M059J (cell line): ENCODE measurements around the gene DNAJC5. TPM values are rescaled to one million over a fixed set of nuclear protein-coding genes. Genes with fewer than 3 reads are reported as not detected.
A peak's percentile ranks its signal among the peaks of the same experiment; 100 is the strongest.
"Not testable (repeated sequence)": the region's sequence is repeated elsewhere in the genome, so short reads cannot be mapped to it uniquely, and the experiment has no call there.

ENCODE experiments used
- DNase-seq: peaks from one replicate; pipeline ENCODE4 v3.0.0-alpha.2; 2012; ENCODE audit warnings: low read depth
- total RNA-seq: library from RNA; depleted of rRNA; stranded (reverse); fragments of >200 nt; shearing (Covaris generic); gene quantifications from 2 replicates; pipeline ENCODE4 v1.2.3, GENCODE V29; 2014; rRNA removed

Gene DNAJC5, protein sequence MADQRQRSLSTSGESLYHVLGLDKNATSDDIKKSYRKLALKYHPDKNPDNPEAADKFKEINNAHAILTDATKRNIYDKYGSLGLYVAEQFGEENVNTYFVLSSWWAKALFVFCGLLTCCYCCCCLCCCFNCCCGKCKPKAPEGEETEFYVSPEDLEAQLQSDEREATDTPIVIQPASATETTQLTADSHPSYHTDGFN
- total RNA-seq, result 37.9 and 68.7 TPM in 2 replicates

DNA sequence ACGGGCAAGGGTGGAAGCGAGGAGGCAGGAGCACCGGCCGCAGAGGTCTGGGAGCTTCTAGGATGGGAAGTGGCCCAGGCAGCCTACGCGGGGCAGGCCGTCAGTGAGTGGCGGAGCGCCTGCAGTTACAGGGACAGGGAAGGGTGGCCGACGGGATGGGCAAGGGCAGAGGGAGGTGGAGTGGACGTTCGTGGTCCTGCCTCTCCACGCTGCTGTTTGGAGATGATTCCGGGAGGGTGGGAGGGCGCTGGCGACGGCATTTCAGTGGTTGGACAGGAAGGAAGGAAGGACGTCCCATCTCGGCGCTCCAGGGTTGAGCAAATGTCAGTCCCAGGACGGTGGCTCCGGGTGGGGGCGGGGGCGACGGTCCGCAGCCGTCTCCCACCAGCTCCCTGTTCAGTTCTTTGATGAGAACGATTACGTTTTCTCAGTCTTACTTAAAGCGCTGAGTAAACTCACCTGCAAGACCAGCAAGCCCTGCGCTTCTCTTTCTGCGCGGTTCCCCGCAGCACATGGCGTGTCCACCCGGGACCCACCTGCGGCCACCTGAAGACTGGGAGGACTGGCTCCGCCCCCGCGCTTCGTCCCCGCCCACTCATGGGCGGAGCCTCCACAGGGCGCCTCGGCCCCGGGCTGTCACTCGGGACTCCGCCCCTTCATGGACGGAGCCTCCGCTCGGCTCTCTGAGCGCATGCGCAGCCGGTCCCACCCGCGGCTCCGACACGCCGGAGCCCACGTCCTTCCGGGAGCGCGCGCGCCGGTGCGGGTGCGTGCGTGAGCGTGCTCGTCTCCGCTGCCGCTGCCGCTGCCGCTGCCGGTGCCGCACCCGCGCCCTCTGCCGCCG is at the start of gene DNAJC5:
Gene DNAJC5 (plus strand): TSS at position 769 of the 844 bp plus-strand sequence. CDS start 33,220 bp downstream, outside the sequence.
- DNase-seq, result peak; percentile 94

DNA sequence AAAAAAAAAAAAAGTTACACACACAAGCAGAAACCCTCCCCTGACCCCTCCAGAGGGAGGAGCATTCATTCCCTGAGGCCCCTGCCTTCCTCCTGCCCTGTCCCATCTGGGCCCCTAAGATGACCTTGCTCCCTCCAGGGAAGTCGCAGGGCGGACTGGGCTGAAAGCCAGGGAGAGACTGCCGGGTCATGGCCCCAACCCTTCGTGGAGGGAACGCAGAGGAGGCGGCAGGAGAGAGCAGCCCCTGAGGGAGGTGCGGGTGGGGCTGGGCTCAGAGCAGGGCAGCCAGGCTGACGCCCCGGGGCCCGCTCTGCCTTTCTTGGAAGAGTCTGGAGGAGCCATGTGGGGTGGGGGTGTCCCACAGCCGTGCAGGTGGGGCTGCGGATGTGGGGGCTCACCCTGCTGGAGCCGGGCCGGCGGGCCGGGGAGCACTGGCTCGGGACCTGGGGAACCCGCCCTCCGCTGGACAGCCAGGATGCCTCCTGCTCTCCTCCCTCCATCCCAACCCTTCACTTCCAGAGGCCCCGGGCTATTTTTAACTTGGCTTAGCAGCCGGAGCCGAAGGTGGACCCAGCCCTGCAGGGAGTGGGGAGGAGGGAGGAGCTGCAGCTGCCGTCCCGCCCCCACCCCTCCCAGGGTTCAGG is 48.7 kb upstream of the DNAJC5 start:
- peak; percentile 83 for DNase-seq

DNA sequence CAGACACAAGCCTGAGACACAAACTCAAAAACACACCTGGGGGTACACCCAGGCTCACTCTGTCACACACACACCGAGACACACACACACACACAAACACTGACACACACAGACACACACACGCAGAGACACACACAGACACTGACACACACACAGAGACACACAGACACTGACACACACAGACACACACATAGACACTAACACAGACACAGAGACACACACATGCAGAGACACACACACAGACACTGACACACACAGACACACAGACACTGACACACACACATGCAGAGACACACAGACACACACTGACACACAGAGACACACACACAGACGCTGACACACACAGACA is 48.1 kb upstream of the DNAJC5 start:
- DNase-seq, result no peak

DNA sequence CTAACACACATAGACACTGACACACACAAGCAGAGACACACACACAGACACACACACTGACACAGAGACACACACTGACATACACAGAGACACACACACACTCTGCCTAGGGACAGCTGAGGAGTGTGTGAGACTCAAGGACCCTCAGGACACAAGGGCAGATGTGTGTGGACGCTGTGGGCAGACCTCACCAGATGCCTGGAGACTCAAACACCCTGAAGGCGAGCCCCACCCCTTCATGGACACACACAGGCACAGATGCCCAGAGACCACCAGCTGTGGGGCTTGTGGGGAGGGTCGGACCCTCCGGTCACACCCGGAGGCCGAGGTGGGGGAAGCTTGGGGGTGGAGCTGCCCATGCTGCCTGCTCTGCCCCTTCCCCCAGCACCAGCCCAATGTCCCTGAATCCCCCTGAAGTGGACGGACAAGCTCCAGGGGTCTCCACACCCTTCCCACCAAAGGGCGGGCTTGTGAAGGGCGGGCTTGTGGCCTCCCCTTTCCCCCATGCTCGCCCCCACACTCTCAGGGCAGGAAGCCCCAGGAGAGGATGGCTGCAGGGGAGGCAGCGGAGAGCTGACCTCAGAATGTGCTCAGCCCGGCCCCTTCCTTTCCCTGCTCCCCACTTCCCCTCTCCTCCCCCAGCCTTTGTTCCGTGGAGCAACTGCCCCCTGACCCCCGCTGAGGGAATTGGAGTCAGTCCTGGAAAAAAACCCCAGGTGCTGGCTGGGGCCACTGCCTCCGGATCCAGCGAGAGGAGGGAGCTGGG is 47.5 kb upstream of the DNAJC5 start:
- DNase-seq, result no peak

DNA sequence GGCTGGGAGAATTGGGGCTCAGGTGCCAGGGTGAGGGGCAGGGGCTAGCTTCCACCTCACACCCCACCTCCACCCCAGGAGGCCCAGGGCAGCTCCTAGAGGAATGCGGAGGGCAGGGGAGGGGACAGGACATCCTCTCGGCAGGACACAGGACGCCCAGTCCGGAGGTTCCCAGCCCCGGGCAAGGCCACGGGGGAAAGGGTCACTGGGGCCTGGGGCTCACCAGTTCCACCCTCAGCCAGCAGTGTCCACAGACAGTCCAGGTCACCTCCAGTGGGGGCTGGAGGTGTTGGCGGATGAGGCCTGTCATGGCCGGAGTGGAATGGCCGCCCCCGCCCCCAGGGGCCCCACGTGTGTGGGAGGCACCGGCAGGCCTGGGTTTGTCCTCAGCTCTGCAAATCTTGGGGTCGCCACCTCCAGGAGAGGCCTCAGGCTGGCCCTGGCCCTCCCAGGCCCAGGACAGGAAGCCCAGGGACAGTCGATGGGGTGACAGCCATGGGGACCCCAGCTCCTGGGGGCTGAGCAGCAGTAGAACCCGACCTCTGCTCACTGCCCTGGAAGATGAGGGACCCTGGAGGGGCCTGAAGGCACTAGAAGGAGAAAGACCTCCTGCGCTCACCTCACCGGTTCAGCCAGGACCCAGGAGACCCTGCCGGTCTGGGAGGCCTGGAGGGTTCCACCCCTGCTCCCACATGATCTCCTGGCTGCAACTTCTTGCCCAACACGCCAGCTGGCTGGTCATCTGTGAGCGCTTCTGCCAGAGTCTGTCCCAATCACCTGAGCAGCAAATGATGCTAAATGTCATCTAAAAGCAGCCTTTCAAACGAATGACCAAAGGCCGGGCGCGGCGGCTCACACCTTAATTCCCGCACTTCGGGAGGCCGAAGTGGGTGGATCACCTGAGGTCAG is 46.7 kb upstream of the DNAJC5 start:
- no peak for DNase-seq

DNA sequence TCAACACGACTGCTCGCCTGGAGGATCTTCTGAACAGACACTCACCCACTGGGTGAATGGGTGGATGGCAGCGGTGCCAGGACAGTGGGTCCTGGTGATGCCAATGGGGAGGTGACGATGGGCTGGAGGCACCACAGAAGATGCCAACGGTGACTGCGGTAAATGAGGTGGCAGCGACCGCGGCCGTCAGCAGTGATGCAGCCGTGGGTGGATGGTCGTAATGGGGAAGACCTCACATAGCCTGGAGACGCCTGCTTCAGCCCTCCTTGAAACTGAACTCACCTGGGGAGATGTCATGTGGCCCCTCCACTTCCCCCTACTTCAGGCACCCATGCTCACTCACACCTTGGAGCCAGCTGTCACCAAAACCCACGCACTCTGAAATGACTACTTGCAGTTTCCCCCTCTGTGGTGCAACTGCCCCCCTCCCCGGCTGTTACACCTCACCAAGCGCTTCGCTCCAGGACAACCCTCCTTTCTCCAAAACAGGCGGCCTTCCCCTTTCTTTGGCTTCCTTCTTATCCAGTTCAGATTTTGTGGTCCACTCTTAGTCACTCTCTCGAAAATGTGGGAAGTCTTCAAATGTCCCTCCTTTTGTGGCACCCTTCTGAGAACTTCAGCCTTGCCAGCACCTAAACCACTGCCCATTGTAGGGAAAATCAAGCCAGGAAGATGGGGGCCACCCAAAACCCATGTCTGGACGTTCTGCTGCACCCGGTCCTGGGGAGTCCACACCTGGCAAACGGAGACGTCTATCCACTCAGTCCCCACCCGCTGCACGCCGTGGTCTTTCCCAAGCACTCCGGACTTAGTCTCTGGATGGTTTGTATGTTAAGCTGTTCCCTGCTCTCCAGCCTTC is 44.0 kb upstream of the DNAJC5 start:
- no peak for DNase-seq

DNA sequence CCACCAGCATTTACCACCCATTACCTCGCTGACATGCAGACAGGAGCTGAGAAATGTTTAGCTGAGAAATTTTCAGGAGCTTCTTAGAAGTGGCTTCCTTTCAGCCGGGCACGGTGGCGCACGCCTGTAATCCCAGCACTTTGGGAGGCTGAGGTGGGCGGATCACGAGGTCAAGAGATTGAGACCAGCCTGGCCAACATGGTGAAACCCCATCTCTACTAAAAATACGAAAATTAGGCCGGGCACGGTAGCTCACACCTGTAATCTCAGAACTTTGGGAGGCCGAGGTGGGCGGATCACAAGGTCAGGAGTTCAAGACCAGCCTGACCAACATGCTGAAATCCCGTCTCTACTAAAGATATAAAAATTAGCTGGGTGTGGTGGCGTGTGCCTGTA is 43.4 kb upstream of the DNAJC5 start:
- DNase-seq, result not testable (repeated sequence)

DNA sequence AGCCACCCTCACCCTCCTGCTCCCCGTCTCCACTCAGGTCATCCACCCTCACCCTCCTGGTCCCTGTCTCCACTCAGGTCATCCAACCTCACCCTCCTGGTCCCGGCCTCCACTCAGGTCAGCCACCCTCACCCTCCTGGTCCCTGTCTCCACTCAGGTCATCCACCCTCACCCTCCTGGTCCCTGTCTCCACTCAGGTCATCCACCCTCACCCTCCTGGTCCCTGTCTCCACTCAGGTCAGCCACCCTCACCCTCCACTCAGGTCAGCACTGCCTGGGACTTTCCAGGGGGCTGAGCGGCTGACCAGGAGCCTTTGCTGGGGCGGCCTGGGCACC is 41.2 kb upstream of the DNAJC5 start:
- not testable (repeated sequence) for DNase-seq

DNA sequence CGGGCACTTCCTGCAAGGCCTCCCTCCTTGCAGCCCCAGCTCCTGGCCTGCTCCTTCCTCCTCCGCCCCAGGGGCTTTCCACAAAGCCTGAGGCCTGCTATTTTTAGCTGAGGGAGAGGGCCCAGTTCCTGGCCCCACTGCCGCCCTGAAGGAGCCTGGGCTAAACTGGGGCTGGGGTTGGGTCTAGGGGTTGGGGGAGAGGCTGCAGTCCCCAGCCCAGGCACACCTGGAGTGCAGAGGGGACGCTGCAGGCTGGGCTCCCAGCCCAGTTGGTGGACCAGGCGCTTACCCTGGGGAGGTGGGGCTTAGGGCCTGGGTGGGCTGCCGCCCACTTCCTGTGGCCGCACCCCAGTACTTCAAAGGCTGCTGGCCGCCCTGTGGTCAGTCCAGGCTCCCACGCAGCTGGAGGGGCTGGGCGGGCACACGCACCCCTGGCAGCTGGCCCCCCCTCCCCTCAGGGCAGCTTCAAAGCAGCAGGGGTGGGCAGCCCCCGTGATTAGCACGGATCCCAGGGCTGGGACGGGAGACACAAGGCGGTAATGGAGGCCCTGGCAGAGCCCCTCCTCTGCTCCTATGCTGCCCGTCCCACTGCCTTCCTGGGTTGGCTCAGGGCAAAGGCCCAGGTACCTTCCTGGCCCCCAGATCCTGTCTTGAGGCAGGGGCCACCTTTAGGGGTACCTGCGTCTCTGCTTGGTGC is 40.7 kb upstream of the DNAJC5 start:
- peak; percentile 40 for DNase-seq

DNA sequence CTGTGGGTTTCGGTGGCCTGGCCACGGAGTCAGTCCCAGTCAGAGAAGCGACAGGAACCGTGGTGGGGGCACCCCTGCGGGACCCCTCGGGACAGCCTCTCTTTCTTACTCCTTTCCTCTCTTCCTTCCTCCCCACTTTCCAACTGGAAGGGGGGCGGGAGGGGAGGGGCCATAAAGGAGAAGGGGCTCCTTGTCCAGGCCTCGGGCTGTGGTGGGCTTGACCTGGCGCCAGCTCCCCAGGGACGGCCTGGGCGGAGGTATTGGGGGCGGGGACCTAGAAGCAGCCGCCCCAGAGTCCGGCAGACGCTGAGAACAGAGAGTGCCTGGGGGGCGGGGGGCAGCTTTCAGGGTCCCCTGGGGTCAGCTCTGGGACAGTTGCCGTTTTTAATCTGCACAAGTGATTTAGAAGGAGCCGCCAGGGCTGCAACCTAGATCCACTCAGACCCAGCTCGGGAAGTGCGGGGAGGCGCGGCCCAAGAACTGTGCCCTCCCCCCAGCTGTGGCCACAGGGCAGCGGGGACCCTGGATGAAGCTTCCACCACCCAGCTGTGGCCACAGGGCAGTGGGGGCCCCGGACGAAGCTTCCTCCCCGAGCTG is 40.1 kb upstream of the DNAJC5 start:
- no peak for DNase-seq

DNA sequence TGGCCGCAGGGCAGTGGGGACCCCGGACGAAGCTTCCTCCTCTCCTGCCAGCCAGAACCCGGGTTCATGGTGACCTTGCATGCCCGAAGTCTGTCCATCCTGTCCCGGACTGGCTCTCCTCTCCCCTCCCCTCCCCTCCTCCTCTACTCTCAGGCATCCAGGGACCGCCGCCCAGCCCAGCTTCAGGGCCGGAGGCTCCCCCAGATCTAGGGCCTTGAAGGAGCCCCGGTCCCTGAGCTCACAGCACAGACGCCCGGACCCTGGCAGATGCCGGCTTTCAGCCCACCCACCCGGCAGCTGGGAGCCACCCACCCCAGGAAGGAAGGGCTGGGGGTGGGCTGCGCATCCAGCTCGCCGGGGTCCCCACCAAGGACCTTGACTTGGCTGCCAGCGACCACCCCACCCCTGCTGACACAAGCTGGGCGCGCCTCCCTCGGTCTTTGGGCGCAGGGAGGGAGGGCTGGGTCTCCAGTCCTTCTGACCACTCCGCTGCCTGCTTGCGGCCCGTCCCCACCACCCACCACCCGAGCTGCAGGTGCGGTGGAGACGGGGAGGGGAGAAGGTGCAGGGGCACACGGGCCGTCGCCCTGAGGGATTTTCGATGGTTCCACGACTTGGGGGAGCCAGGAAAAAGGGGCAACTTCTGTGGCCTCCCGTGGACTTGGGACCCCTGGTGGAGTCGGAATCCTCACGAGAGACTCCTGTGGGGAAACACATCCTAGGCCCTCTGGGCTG is 39.4 kb upstream of the DNAJC5 start:
- DNase-seq, result no peak

DNA sequence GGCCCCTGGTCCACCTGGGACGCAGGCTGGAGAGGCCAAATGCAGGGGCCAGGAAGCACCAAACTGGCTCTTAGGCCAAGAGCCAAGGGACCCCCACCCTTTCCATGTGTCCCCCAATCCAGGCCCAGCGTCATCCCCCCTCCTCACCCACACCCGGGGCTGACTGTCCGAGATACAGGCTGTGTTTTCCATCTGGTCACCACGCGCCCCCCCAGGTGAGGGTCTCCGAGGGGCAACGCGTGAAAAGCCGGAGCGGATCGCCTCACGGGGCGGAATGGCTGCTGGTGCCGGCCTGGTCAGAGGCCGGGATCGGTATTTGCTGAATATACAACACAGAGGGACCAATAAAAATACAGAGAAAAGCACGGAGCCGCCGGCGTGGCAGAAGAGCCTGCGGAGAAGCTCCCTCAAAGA is 38.8 kb upstream of the DNAJC5 start:
- no peak for DNase-seq

DNA sequence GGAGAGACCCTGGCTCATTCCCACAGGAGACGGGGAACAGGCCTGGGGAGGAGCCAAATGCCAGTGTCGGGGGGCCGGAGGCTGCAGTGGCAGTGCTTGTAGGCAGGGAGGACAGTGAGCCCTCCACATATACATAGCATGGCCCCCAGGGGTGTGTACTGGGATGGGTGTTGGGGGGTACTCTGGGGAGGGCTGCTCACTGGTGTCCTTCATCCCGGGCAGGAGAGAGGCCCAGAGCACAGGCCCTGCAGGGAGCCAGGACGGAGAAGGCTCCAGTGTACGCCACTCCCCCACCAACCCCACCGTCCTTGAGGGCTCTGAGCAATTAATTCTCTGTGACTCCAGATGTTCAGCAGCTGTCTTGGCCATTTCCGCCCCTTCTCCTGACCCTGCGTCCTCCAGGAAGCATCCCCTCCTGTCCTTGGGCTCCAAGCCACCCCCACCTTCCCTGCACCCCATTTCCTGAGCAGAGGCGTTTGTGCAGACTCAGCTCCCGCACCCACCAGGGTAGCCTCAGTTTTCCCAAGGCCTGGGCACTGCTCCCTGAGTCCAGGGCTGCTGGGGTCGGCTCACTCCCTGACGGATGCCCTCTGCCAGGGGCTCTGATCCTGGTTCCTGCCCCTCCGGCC is 37.0 kb upstream of the DNAJC5 start:
- DNase-seq, result no peak

DNA sequence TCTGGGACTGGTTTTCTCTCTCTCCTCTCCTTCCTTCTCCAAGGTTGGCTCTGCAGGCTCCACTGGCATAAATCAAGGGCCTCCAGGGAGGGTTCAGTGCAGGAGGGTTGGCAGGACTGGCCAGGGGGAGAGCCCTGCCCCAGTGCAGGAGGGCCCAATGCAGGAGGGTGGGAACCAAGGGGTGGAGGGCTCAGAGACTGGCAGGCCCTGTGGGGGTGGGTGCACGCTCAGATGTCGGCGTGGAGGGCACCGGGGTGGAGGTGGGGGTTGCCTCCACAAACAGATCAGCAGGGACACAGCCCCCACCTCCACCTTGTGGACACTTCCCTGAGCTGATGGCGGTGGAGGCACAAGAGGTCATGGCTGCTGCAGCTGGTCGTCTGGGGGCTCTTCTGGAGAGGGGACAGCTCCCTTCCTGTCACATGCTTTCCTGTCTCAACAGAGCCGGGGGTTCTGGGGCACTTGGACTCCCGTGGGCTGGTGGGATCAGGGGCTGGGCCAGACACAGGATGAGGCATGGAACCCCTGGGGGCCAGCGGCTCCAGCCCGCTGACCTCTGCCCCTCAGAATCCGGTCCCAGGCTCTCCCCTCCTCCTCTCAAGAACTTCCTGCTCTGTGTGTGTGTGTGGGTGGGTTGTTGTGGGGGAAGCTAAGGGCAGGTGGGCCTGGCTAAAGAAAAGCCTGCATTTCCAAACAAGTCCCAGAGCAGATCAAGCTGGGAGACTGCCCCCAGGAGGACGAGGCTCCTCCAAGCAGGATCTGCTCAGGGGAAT is 36.3 kb upstream of the DNAJC5 start:
- peak; percentile 44 for DNase-seq

DNA sequence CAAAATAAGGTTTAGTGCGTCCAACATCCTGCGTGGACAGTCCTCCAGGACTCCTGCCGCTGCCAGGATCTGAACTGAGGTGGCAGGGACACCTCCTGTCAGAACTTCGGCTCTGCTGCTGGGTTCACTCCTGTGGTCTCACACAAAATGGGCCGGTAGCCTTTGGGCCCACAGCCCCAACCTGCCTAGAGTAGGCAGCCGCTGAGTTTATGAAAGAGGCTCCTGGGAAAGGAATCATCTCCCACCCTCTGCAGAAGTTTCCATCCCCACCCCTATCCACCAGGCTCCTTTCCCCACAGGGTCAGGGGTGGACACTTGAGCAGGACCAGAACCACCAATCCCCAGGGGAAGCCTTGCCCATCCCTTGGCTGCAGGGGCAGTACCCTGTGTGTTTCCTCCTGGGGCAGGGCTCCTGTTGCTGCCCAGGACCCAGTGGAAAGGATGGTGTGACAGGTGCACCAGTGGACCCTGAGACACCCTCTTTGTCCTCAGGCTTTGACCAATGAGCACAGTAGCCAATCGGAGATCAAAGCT is 35.7 kb upstream of the DNAJC5 start:
- no peak for DNase-seq

DNA sequence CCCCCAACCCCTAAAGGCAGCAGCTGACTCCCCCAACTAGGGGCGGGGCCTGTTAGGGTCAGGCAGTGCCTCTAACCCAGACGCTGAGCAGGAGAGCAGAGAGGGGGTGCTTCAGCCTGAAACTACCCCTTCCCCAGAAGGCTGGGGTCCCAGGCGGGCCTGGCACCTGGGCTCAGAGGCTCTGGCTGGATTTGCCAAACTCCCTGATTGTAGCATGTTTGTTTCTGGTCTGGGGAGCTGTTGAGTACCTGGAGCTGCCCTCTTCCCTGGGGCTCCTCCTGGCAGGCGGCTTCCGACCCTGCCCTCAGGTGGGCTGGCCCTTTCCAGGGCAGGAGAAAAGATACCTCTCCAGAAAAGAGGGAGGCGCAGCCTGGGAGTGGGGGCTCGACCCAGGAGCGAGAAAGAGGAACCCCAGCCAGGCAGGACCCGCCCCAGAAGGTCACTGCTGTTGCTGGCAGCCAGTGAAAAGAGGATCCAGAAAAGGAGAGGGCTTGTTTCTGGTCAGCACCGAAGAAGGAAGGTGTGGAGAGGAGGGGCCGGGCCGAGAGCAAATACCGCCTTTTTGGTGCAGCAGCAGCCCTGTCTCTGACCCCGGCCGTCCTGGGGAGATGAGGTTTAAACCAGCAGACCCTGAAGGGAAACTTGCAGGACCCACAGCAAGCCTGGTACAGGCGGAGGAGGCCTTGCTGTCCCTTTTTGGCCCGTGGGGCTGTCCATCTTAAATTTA is 34.4 kb upstream of the DNAJC5 start:
- DNase-seq, result no peak
